ENCODE results near the gene LCN15. TPM values are rescaled to one million over a fixed set of nuclear protein-coding genes. Genes with fewer than 3 reads are reported as not detected.

The LCN15 gene
- total and polyA plus RNA-seq, 2 of the 13 experiments (the other 11 are each of a cell fraction or from before 2014, with no cell fraction given), result 1.3 to 53.7 TPM

DNA sequence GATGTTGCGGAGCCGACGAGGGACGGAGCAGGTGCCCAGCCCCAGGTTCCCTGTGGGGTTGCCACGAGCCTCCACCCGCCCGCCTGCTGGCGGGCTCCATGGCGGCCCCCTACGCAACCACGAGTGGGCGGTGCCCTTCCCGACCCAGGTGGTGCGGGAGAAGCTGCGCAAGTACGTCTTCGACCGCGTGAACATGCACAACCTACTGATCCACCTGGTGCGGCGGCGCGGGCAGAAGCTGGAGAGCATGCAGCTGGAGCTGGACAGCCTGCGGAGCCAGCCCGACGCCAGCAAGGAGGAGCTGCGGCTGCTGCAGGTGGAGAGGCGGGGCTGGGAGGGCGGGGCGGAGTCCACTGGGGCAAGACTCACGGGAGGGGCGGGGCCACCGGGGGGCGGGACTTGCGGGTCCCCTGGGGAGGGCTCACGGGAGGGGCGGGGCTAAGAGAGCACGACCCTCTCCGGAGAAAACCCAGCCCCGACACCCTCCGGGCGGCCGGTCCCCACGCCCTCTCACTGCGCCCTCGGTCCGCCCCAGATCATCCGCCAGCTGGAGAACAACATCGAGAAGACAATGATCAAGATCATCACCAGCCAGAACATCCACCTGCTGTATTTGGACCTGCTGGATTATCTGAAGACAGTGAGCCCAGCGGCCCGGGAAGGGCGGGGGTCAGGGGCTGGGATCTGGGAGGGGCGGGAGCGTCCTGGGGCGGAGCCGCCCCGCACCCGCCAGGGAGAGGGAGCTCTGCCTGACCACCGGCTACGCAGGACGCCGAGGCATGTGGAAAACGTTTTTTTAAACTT, 35.7 kb upstream of the LCN15 start (continued):
- TF ChIP-seq ZNF264 (CRISPR knock-in tag; IDR thresholded peaks at IDR 0.05) (no peak; the same call in 1 of the 2 replicates), RFXANK (CRISPR knock-in tag; IDR thresholded peaks at IDR 0.05) (no peak), ZBTB3 (CRISPR knock-in tag; IDR thresholded peaks at IDR 0.05; ENCODE audit: borderline replicate concordance, low read depth) (no peak), ZSCAN9 (CRISPR knock-in tag; IDR thresholded peaks at IDR 0.05; ENCODE audit: borderline replicate concordance) (0 out of 2 replicates have a peak, but pooled peaks have one; percentile 2), CBX1 (IDR thresholded peaks at IDR 0.05; ENCODE audit: low read depth) (no peak), MXI1 (IDR thresholded peaks at IDR 0.05; ENCODE audit: borderline replicate concordance, low read depth, low read length) (peak; percentile 52; the same call in 1 of the 3 replicates), ZNF367 (CRISPR knock-in tag; IDR thresholded peaks at IDR 0.05; ENCODE audit: borderline replicate concordance) (no peak), PHF5A (CRISPR knock-in tag; IDR thresholded peaks at IDR 0.05; ENCODE audit: low read depth, unreplicated experiment) (no peak), ATF7 (IDR thresholded peaks at IDR 0.05) (no peak), ATF7 (CRISPR knock-in tag; IDR thresholded peaks at IDR 0.05) (no peak), ZNF317 (CRISPR knock-in tag; IDR thresholded peaks at IDR 0.05) (no peak), POLR2AphosphoS2 (IDR thresholded peaks at IDR 0.05; ENCODE audit: low read depth, low read length) (no peak), CENPX (CRISPR knock-in tag; IDR thresholded peaks at IDR 0.05) (no peak), FOXK2 (IDR thresholded peaks at IDR 0.05) (no peak), KAT7 (CRISPR knock-in tag; IDR thresholded peaks at IDR 0.05; ENCODE audit: borderline replicate concordance) (no peak), SMARCC2 (IDR thresholded peaks at IDR 0.05) (no peak), ZBTB7B (CRISPR knock-in tag; IDR thresholded peaks at IDR 0.05) (no peak), BATF2 (CRISPR knock-in tag; IDR thresholded peaks at IDR 0.05) (no peak; the same call in 1 of the 2 replicates), HOXA9 (CRISPR knock-in tag; IDR thresholded peaks at IDR 0.05; ENCODE audit: borderline replicate concordance) (no peak; the same call in 1 of the 2 replicates), ZNF788 (CRISPR knock-in tag; IDR thresholded peaks at IDR 0.05; ENCODE audit: borderline replicate concordance) (no peak)
- TF ChIP-seq, protein P1, sequence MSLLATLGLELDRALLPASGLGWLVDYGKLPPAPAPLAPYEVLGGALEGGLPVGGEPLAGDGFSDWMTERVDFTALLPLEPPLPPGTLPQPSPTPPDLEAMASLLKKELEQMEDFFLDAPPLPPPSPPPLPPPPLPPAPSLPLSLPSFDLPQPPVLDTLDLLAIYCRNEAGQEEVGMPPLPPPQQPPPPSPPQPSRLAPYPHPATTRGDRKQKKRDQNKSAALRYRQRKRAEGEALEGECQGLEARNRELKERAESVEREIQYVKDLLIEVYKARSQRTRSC (CRISPR knock-in tag; IDR thresholded peaks at IDR 0.05; ENCODE audit: low read depth), result no peak
- TF ChIP-seq, protein P2, sequence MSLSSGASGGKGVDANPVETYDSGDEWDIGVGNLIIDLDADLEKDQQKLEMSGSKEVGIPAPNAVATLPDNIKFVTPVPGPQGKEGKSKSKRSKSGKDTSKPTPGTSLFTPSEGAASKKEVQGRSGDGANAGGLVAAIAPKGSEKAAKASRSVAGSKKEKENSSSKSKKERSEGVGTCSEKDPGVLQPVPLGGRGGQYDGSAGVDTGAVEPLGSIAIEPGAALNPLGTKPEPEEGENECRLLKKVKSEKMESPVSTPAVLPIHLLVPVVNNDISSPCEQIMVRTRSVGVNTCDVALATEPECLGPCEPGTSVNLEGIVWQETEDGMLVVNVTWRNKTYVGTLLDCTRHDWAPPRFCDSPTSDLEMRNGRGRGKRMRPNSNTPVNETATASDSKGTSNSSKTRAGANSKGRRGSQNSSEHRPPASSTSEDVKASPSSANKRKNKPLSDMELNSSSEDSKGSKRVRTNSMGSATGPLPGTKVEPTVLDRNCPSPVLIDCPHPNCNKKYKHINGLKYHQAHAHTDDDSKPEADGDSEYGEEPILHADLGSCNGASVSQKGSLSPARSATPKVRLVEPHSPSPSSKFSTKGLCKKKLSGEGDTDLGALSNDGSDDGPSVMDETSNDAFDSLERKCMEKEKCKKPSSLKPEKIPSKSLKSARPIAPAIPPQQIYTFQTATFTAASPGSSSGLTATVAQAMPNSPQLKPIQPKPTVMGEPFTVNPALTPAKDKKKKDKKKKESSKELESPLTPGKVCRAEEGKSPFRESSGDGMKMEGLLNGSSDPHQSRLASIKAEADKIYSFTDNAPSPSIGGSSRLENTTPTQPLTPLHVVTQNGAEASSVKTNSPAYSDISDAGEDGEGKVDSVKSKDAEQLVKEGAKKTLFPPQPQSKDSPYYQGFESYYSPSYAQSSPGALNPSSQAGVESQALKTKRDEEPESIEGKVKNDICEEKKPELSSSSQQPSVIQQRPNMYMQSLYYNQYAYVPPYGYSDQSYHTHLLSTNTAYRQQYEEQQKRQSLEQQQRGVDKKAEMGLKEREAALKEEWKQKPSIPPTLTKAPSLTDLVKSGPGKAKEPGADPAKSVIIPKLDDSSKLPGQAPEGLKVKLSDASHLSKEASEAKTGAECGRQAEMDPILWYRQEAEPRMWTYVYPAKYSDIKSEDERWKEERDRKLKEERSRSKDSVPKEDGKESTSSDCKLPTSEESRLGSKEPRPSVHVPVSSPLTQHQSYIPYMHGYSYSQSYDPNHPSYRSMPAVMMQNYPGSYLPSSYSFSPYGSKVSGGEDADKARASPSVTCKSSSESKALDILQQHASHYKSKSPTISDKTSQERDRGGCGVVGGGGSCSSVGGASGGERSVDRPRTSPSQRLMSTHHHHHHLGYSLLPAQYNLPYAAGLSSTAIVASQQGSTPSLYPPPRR (CRISPR knock-in tag; IDR thresholded peaks at IDR 0.05; ENCODE audit: borderline replicate concordance), result 0 out of 2 replicates have a peak, but pooled peaks have one; percentile 28
- TF ChIP-seq, protein P3, sequence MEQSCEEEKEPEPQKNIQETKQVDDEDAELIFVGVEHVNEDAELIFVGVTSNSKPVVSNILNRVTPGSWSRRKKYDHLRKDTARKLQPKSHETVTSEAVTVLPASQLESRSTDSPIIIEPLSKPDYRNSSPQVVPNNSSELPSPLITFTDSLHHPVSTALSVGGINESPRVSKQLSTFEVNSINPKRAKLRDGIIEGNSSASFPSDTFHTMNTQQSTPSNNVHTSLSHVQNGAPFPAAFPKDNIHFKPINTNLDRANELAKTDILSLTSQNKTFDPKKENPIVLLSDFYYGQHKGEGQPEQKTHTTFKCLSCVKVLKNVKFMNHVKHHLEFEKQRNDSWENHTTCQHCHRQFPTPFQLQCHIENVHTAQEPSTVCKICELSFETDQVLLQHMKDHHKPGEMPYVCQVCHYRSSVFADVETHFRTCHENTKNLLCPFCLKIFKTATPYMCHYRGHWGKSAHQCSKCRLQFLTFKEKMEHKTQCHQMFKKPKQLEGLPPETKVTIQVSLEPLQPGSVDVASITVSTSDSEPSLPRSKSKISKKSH (CRISPR knock-in tag; IDR thresholded peaks at IDR 0.05; ENCODE audit: borderline replicate concordance), result 0 out of 2 replicates have a peak, but pooled peaks have one; percentile 16
